Body of pancreas (tissue), 4 donors: Measurements from ENCODE around the gene PGC.

Source experiments
- CTCF ChIP-seq, 7 experiments: fragments of 450-650 bp in 4 of 7; fragments of 200-600 bp in 3 of 7; sonication (generic) in 3 of 7; IDR thresholded peaks; one replicate each; pipeline ENCODE4 v1.5.1; 2016 to 2019; ENCODE audit warnings: antibody characterized with exemption in 7 of 7
- POLR2A ChIP-seq, 3 donors: fragments of 450-650 bp; IDR thresholded peaks; one replicate each; pipeline ENCODE4 v1.6.1; 2016; ENCODE audit warnings: antibody characterized with exemption in 3 of 3, mild to moderate bottlenecking in 2 of 3

- TF ChIP-seq POLR2A (IDR thresholded peaks at IDR 0.05), result no peak
- peak in 4 of 7 experiments; percentile 17 to 51 (median 33) for TF ChIP-seq CTCF (IDR thresholded peaks at IDR 0.05)
Measured at GRCh38 chr6:41705996-41706835, 41.0 kb downstream of the PGC start.
